NCI-H2196 (cell line): ENCODE measurements around the gene MYD88.

ENCODE experiments used
- DNase-seq: peaks from one replicate; lab custom pipeline; 2025; ENCODE audit not compliant: unreplicated experiment; lab: John Stamatoyannopoulos, UW

The MYD88 gene

DNA sequence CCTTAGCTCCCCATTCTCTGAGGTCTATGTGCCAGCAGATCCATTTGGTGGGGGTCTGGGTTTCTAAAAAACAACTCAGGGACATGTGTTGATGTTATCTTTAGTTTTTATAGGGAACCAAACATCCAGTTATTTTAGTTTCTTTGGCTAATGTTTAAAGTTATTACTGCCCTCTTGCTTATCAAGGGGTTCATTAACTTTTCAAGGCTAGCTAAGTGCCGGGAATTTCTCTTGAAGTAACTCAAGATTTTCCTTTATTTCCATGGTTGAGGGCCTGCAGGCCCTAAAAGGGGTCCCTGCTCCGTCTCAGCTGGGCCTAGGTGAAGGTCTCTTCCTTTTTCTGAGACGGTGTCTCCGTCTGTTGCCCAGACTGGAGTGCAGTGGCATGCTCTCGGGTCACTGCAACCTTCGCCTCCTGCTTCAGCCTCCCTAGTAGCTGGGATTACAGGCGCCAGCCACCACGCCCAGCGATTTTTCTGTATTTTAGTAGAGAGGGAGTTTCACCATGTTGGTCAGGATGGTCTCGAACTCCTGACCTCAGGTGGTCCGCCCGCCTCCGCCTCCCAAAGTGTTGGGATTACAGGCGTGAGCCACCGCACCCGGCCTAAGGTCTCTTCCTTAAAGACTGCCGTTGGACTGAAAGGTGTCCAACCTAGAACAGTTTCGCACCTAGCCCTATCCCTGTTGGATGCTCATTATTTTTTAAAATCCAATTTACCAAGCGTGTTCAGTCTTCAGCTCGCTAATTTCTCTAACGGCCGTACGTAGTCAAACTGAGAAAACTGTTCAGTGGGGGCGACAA lies 25.6 kb downstream of the MYD88 start:
- DNase-seq: no peak

DNA sequence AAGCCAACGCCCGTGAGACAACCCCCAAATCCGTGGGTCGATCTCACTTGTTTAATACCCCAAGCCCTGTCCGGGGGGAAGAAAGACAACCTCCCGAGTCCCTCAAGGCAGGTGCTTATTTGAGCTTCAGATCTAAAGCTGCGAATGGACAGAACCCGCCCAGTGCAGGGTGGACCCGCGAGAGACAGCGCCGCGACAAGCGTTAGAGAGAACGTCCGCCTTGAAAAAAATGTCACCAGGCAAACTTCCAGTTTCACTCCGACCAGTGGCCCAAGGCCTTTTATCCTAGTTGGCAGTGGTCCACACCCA lies 26.1 kb downstream of the MYD88 start:
- no peak for DNase-seq

- DNase-seq: peak; percentile 90
Measured at GRCh38 chr3:38164952-38165721, 26.7 kb downstream of the MYD88 start, which contains the start of gene OXSR1. OXSR1 (plus strand) TSS chr3:38165537; CDS start chr3:38165877, 340 bp downstream.

- DNase-seq: no peak
Measured at GRCh38 chr3:38165722-38166387, 27.4 kb downstream of the MYD88 start.

DNA sequence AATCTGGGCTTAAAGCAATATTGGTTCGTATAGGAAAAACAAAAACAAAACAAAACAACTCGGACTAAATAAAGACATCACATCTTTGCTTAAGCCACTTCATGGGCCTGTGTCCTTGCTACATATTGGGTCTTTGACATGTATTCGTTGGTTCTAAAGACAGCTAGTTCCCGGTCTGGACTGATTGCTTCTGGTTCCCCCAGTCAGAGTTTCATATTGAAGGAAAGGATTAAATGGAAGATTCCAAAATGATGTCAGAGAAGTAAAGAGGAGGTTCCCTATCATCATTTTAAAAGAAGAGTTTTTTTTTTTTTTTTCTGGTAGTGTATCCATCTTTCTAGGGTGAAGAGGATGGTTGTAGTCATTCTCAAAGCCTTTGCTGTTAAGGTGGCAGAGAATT lies 29.1 kb downstream of the MYD88 start:
- no peak for DNase-seq

- DNase-seq: no peak
Measured at GRCh38 chr3:38168151-38169026, 29.9 kb downstream of the MYD88 start.

- DNase-seq: no peak
Measured at GRCh38 chr3:38169027-38169317, 30.5 kb downstream of the MYD88 start.

GRCh38 chr3:38170722-38171121 lies 32.3 kb downstream of the MYD88 start:
- DNase-seq: no peak

DNA sequence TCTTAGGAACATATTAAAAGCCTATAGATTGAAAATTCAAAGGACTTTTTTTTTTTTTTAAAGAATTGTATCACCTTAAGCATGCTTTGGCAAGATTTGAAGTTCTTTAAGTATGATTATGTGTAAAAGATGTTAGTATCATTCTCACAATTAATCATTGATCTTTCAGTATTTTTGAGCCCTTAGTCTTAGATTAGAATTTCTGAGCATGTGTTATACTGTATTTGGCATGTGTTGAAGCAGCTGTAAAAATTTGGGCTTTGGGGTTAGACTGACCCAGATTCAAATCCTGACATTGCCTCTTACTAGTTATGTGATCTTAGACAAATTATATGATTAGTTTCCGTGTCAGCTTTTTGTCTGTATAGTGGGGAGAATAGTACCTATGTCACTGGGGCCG lies 33.2 kb downstream of the MYD88 start:
- DNase-seq: no peak

GRCh38 chr3:38173834-38174418 lies 35.5 kb downstream of the MYD88 start:
- no peak for DNase-seq

DNA sequence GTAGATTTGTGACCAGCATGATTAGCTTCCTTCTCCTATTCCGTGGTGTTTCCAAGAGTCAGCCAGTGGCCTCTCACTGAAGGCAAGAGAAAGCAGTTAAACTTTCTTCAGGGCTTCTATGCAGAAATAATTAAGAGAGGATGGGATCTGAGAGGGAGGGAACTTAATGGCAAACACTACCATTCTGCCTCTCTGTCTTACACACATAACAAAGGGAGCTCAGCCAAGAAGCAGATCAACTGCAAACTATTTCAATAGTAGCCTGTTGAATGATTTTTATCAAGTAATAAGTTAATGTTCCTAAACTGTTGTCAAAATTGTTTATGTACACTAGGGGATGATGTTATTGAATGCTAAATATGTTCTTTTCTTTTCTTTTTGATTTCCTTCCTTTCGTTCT lies 38.7 kb downstream of the MYD88 start:
- DNase-seq: no peak

DNA sequence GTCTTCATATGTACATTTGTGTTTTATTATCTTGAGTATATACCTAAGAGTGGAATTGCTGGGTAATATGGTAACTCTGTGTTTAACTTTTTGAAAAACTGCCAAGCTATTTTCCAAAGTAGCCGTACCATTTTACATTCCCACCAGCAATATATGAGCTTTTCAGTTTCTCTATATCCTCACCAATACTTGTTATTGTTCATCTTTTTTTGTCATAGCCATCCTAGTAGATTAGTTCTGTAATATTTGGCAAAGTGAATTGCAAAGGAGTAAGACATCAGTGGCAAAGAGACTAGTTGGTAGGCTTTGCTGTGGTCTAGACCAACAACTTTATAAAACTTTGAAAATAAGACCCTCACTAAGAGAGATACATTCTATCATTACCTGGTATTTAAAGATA lies 48.3 kb downstream of the MYD88 start:
- no peak for DNase-seq

- DNase-seq: no peak
Measured at GRCh38 chr3:38190481-38190881, 52.0 kb downstream of the MYD88 start.
